ENCODE measurements around the gene FLNB.

DNA sequence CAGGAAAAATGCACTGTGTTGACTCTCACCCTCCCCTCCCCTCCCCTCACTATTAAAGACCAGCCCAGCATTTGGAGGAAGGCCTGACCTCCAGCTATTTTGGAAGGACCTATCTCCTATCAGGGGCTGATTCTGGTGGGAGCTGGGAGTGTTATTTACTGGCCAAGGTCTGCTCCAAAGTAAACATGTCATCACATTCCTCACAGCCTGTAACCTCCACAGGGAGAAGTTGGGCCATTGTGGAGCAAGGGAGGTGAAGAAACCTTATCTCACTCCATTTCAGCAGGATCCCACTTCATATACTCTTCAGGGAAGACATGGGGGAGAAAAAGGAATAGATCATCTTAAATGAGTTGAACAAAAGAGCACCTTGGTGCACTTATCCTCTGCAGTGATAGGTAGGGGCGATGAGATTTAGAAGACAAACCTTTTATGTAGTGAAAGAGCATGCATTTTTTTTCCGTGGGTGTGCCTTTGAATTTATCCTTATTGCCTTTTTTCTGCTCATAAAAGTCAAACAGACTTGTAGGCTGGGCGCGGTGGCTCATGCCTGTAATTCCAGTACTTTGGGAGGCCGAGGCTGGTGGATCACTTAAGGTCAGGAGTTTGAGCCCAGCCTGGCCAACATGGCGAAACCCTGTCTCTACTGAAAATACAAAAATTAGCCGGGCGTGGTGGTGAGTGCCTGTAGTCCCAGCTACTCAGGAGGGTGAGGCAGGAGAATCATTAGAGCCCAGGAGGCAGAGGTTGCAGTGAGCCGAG lies 15.6 kb upstream of the FLNB start:
- TF ChIP-seq, protein P1, sequence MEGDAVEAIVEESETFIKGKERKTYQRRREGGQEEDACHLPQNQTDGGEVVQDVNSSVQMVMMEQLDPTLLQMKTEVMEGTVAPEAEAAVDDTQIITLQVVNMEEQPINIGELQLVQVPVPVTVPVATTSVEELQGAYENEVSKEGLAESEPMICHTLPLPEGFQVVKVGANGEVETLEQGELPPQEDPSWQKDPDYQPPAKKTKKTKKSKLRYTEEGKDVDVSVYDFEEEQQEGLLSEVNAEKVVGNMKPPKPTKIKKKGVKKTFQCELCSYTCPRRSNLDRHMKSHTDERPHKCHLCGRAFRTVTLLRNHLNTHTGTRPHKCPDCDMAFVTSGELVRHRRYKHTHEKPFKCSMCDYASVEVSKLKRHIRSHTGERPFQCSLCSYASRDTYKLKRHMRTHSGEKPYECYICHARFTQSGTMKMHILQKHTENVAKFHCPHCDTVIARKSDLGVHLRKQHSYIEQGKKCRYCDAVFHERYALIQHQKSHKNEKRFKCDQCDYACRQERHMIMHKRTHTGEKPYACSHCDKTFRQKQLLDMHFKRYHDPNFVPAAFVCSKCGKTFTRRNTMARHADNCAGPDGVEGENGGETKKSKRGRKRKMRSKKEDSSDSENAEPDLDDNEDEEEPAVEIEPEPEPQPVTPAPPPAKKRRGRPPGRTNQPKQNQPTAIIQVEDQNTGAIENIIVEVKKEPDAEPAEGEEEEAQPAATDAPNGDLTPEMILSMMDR (IDR thresholded peaks at IDR 0.05; ENCODE audit: insufficient read depth, low read depth, low read length): no peak
- no peak for TF ChIP-seq EZH2 (IDR thresholded peaks at IDR 0.05; ENCODE audit: insufficient read depth, low read length)
